Activated T-cell treated with anti-CD3 and anti-CD28 coated beads for 4 hours (primary cell): Measurements from ENCODE around the gene GEMIN8.

Experiments
- DNase-seq: peaks from one replicate; pipeline ENCODE4 v3.0.0-alpha.2; 2020

The GEMIN8 gene

GRCh38 chrX:14014526-14014925 is 15.2 kb downstream of the GEMIN8 start:
- no peak for DNase-seq

GRCh38 chrX:14013054-14013453 is 16.6 kb downstream of the GEMIN8 start:
- DNase-seq, result no peak

DNA sequence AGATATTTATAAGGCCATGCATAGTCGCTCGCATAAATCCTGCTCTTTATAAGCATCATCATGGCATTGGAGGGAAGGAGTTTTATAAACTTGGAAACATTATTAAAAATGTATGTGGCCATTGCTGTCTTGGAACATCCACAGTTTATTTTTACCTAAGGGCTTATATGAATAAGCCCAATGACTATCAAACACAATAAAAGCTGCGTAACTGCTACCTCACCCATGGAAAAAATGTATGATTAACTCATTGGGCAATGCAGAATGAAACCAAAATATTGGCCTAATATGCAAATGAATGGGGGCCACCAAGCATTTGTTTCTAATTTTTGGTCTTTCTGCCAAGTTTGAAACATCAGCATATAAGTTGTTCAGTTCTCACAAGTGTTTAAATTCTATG is 19.1 kb downstream of the GEMIN8 start:
- DNase-seq, result no peak

- DNase-seq, result no peak
Measured at GRCh38 chrX:14006540-14006939, 23.2 kb downstream of the GEMIN8 start.

- no peak for DNase-seq
Measured at GRCh38 chrX:14003876-14004425, 25.7 kb downstream of the GEMIN8 start.

DNA sequence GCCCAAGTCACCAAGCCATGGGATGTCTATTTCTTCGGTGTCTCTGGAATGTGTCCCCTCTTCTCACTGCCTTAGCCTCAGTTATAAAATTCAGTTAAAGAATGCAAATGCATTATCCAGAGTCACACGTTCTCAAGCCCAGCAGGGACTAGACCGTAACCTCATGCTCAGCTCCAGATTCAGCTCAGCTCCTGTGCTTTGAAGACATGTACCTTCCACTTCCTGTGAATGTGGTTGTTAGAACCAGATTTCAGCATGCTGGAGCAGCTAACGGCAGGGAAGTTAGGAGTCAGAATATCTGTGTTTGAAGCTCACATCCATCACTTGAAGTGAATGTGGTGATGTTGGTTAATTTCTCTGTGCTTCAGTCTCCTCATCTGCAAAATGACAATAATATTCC is 26.7 kb downstream of the GEMIN8 start:
- DNase-seq, result no peak

DNA sequence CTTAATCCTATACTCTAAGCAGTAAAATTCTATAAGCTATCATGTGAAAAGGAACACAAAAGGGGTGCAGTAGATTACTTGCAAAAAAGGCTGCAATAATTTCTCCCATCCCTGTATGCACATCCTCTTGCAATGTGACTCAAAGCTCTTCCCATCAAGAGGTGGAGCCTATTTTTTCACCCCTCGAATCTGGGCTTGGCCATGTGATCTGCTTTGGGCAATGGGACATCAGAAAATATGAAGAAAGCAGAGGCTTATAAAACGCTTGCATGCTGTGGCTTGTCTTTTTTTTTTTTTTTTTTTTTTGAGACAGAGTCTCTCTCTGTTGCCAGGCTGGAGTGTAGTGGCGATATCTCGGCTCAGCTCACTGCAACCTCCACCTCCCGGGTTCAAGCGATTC is 33.0 kb downstream of the GEMIN8 start:
- no peak for DNase-seq

- no peak for DNase-seq
Measured at GRCh38 chrX:13994536-13995080, 35.1 kb downstream of the GEMIN8 start.

DNA sequence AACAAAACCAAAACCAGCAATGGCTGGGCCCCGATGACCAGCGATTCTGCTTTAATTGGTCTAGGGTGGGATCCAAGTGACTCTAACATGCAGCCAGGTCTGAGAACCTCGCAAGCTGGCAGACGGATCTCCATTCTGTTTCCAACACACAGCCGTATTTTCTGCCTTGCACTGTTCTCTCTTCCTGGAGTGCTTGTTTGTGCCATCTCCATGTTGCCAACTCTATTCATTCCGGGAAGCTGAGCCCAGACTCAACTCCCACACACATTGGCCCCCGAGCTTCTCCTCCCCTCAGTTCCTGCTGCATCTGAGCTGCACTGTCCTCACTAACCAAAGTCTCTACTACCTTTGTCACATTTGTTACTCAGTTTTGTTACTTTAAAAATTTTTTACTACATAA is 35.6 kb downstream of the GEMIN8 start:
- no peak for DNase-seq

GRCh38 chrX:13990126-13990800 is 39.4 kb downstream of the GEMIN8 start:
- no peak for DNase-seq

- no peak for DNase-seq
Measured at GRCh38 chrX:13985697-13986435, 43.8 kb downstream of the GEMIN8 start.

DNA sequence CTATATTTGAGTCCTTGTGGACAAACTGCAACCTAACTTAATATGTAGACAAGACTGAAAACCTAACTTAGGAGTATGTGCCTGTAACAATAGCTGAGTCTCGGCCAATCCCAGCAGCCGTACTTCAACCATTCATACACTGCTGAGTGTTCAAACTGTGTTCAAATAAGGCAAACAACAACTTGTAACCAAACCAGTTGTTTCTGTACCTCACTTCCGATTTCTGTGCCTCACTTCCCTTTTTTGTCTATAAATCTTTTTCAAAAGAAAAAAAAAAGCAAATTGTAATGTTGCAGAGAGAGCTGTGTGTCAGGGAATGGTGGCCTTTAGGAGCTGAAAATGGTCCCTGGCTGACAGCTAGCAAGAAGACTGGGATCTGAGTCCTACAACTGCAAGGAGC is 46.0 kb downstream of the GEMIN8 start:
- DNase-seq, result no peak

DNA sequence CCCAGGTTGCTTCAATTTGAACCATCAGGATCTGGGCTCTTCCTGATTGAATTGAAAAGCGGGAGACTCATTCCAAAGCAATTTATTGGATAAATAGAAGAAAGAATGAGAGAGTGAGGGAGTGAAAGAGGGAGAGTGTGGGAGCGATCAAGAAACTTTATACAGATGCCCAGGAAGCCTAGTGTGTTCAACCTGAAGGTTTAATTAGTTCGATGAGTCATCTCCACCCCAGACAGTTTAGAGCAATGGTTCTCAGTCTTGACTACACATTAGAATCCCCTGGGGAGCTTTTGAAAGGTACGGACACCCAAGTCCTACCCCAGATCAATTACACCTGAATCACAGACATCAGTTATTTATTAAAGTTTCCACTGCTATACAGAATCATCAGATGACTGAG is 61.5 kb downstream of the GEMIN8 start:
- no peak for DNase-seq

GRCh38 chrX:13967636-13968035 is 62.1 kb downstream of the GEMIN8 start:
- DNase-seq, result no peak

- DNase-seq, result no peak
Measured at GRCh38 chrX:13966793-13967125, 62.9 kb downstream of the GEMIN8 start.

- no peak for DNase-seq
Measured at GRCh38 chrX:13966071-13966792, 63.5 kb downstream of the GEMIN8 start.

- no peak for DNase-seq
Measured at GRCh38 chrX:13965531-13965930, 64.2 kb downstream of the GEMIN8 start.

- no peak for DNase-seq
Measured at GRCh38 chrX:13956998-13957397, 72.7 kb downstream of the GEMIN8 start.
